Stimulated activated CD8-positive, alpha-beta memory T cell treated with anti-CD3 and anti-CD28 coated beads, Interleukin-7, amount 100 ng/mL, for 1 hour (primary cell): ENCODE data around the gene TTLL6.

ENCODE experiments used
- DNase-seq, 2 donors: peaks; one replicate each; pipeline ENCODE4 v3.0.0-alpha.2; 2020; ENCODE audit warnings: low read depth in 2 of 2

TTLL6 gene

GRCh38 chr17:48760411-48760810 is 56.6 kb downstream of the TTLL6 start:
- no peak for DNase-seq

GRCh38 chr17:48759288-48759687 is 57.7 kb downstream of the TTLL6 start:
- no peak for DNase-seq

- no peak for DNase-seq
Observed at GRCh38 chr17:48757524-48757961, 59.5 kb downstream of the TTLL6 start.

- no peak for DNase-seq
Observed at GRCh38 chr17:48756830-48757251, 60.2 kb downstream of the TTLL6 start.

- DNase-seq, result no peak
Observed at GRCh38 chr17:48755356-48755755, 61.7 kb downstream of the TTLL6 start.

GRCh38 chr17:48754500-48755261 is 62.3 kb downstream of the TTLL6 start:
- no peak for DNase-seq

GRCh38 chr17:48753794-48754499 is 63.1 kb downstream of the TTLL6 start:
- no peak for DNase-seq

- DNase-seq, result no peak
Observed at GRCh38 chr17:48752399-48753288, 64.4 kb downstream of the TTLL6 start.

GRCh38 chr17:48751733-48752398 is 65.2 kb downstream of the TTLL6 start:
- no peak for DNase-seq

- DNase-seq, result no peak
Observed at GRCh38 chr17:48751172-48751571, 65.9 kb downstream of the TTLL6 start.

GRCh38 chr17:48749621-48750553 is 67.1 kb downstream of the TTLL6 start:
- no peak for DNase-seq

- no peak for DNase-seq
Observed at GRCh38 chr17:48748718-48749566, 68.1 kb downstream of the TTLL6 start.

- no peak for DNase-seq
Observed at GRCh38 chr17:48747445-48748363, 69.3 kb downstream of the TTLL6 start.

GRCh38 chr17:48746916-48747444 is 70.0 kb downstream of the TTLL6 start:
- no peak for DNase-seq

- no peak for DNase-seq
Observed at GRCh38 chr17:48745381-48746275, 71.4 kb downstream of the TTLL6 start.

GRCh38 chr17:48740537-48740936 is 76.5 kb downstream of the TTLL6 start:
- no peak for DNase-seq
